OCI-LY1 (cell line): ENCODE results near the gene TBL1X.

Experiments used
- H2AFZ ChIP-seq: fragments of 200-600 bp; sonication (generic), shearing (Covaris generic); 2 replicates; pipeline ENCODE4 v1.6.0; 2014; ENCODE audit warnings: antibody characterized with exemption, mild to moderate bottlenecking, low read length
- H3F3A ChIP-seq: fragments of 200-600 bp; sonication (generic), shearing (Covaris generic); 2 replicates; pipeline ENCODE4 v1.6.0; 2014; ENCODE audit warnings: mild to moderate bottlenecking, antibody characterized with exemption, low read length, moderate library complexity; ENCODE audit not compliant: insufficient read depth
- H3K27ac ChIP-seq: fragments of 200-600 bp; sonication (generic); 2 replicates; pipeline ENCODE4 v1.5.1; 2014; ENCODE audit warnings: low read length, mixed run types, mild to moderate bottlenecking, low read depth; ENCODE audit not compliant: poor library complexity, severe bottlenecking
- H3K27me3 ChIP-seq: fragments of 200-600 bp; sonication (generic); 2 replicates; pipeline ENCODE4 v1.6.0; 2014; ENCODE audit warnings: antibody characterized with exemption, mild to moderate bottlenecking, low read length, moderate library complexity; ENCODE audit not compliant: insufficient read depth
- H3K36me3 ChIP-seq: fragments of 200-600 bp; sonication (generic); 2 replicates; pipeline ENCODE4 v1.6.1; 2014; ENCODE audit warnings: mild to moderate bottlenecking, antibody characterized with exemption, low read length, moderate library complexity, mixed read lengths; ENCODE audit not compliant: insufficient read depth
- H3K4me1 ChIP-seq: fragments of 200-600 bp; sonication (generic); 2 replicates; pipeline ENCODE4 v1.5.1; 2014; ENCODE audit warnings: mild to moderate bottlenecking, low read length, moderate library complexity; ENCODE audit not compliant: insufficient read depth, severe bottlenecking
- H3K4me2 ChIP-seq: fragments of 200-600 bp; sonication (generic), shearing (Covaris generic); 2 replicates; pipeline ENCODE4 v1.6.1; 2014; ENCODE audit warnings: low read length
- H3K4me3 ChIP-seq: fragments of 200-600 bp; sonication (generic); 2 replicates; pipeline ENCODE4 v1.5.1; 2014; ENCODE audit warnings: low read length, low read depth, mild to moderate bottlenecking, mixed read lengths; ENCODE audit not compliant: poor library complexity, severe bottlenecking
- H3K79me2 ChIP-seq: fragments of 200-600 bp; shearing (Covaris generic); 2 replicates; pipeline ENCODE4 v1.6.1; 2016; ENCODE audit warnings: mixed run types, low read length, mixed read lengths; ENCODE audit not compliant: insufficient read depth
- H3K9ac ChIP-seq: fragments of 200-600 bp; sonication (generic), shearing (Covaris generic); 2 replicates; pipeline ENCODE4 v1.6.1; 2014; ENCODE audit warnings: mild to moderate bottlenecking, low read length, mixed read lengths
- H3K9me2 ChIP-seq: fragments of 200-600 bp; sonication (generic), shearing (Covaris generic); 2 replicates; pipeline ENCODE4 v1.6.1; 2014; ENCODE audit warnings: low read depth, mild to moderate bottlenecking, low read length, mixed read lengths
- H3K9me3 ChIP-seq: fragments of 200-600 bp; shearing (Covaris generic); 2 replicates; pipeline ENCODE4 v1.6.1; 2014; ENCODE audit warnings: low read length, mixed read lengths
- H4K20me1 ChIP-seq: fragments of 200-600 bp; sonication (generic), shearing (Covaris generic); 2 replicates; pipeline ENCODE4 v1.6.0; 2016; ENCODE audit warnings: mild to moderate bottlenecking, low read length; ENCODE audit not compliant: insufficient read depth
- CTCF ChIP-seq: fragments of 200-600 bp; sonication (generic), shearing (Covaris generic); IDR thresholded peaks from 2 replicates; pipeline ENCODE4 v1.5.1; 2017; ENCODE audit warnings: mild to moderate bottlenecking, antibody characterized with exemption, low read length, moderate library complexity, mixed read lengths
- EZH2 ChIP-seq: fragments of 200-600 bp; sonication (generic), shearing (Covaris generic); IDR thresholded peaks from 2 replicates; pipeline ENCODE4 v1.8.0; 2017; ENCODE audit warnings: borderline replicate concordance, mixed run types, mild to moderate bottlenecking, antibody characterized with exemption, low read length, moderate library complexity, mixed read lengths

Gene TBL1X

GRCh38 chrX:9486786-9487387 lies 22.0 kb downstream of the TBL1X start:
- no peak overlapping the region for H3K4me2 ChIP-seq
- no peak overlapping the region for H3K4me3 ChIP-seq
- TF ChIP-seq CTCF (no peak), EZH2 (no peak)
- no peaks in the 10 kb centered on the region for H4K20me1 ChIP-seq
- no peaks in the 10 kb centered on the region for H3K27me3 ChIP-seq
- peaks cover 16% of the 10 kb centered on the region for H3K4me1 ChIP-seq
- no peak overlapping the region for H2AFZ ChIP-seq
- no peaks in the 10 kb centered on the region for H3F3A ChIP-seq
- no peak overlapping the region for H3K27ac ChIP-seq
- H3K79me2 ChIP-seq, result peaks cover 21% of the 10 kb centered on the region
- H3K36me3 ChIP-seq, result peaks cover 10% of the 10 kb centered on the region
- H3K9me3 ChIP-seq, result no peaks in the 10 kb centered on the region
- H3K9me2 ChIP-seq, result no peaks in the 10 kb centered on the region
- H3K9ac ChIP-seq, result no peak overlapping the region

- TF ChIP-seq EZH2, result no peak
- no peak for TF ChIP-seq CTCF
- Histone ChIP-seq H3K79me2 (peaks cover 22% of the 10 kb centered on the region), H2AFZ (no peak overlapping the region), H3F3A (no peaks in the 10 kb centered on the region), H3K27me3 (no peaks in the 10 kb centered on the region), H3K4me2 (no peak overlapping the region), H4K20me1 (no peaks in the 10 kb centered on the region), H3K9ac (no peak overlapping the region), H3K36me3 (peaks cover 4% of the 10 kb centered on the region; the same call in 1 of the 2 replicates), H3K27ac (no peak overlapping the region), H3K4me1 (no peaks in the 10 kb centered on the region), H3K4me3 (no peak overlapping the region), H3K9me2 (no peaks in the 10 kb centered on the region), H3K9me3 (no peaks in the 10 kb centered on the region)
Observed at GRCh38 chrX:9488586-9488985, 23.7 kb downstream of the TBL1X start.

- Histone ChIP-seq H3K9me3 (no peaks in the 10 kb centered on the region), H3K27me3 (no peaks in the 10 kb centered on the region), H3F3A (no peaks in the 10 kb centered on the region), H3K9me2 (no peaks in the 10 kb centered on the region), H3K79me2 (peaks cover 29% of the 10 kb centered on the region), H3K4me2 (no peak overlapping the region), H3K36me3 (peaks cover 10% of the 10 kb centered on the region), H3K4me3 (no peak overlapping the region), H4K20me1 (no peaks in the 10 kb centered on the region), H2AFZ (no peak overlapping the region), H3K9ac (no peak overlapping the region), H3K27ac (no peak overlapping the region), H3K4me1 (no peaks in the 10 kb centered on the region)
- TF ChIP-seq CTCF (no peak), EZH2 (no peak)
Observed at GRCh38 chrX:9489234-9489633, 24.4 kb downstream of the TBL1X start.
